Mucosa of descending colon (tissue), 3 donors: ENCODE data around the gene KIF3A. TPM values are rescaled to one million over a fixed set of nuclear protein-coding genes. Genes with fewer than 3 reads are reported as not detected.

Experiments
- ATAC-seq: fragments of 200-7000 bp; cut with Tn5 transposase; one replicate; pipeline ENCODE4 v1.9.1; 2020; ENCODE audit warnings: mild to moderate bottlenecking, moderate library complexity
- DNase-seq, 3 donors: peaks; one replicate each; pipeline ENCODE4 v3.0.0-alpha.2; 2020
- H3K36me3 ChIP-seq: fragments of 200-600 bp; one replicate; pipeline ENCODE4 v1.8.0; 2021; ENCODE audit warnings: low read depth, mild to moderate bottlenecking
- H3K4me1 ChIP-seq: fragments of 200-600 bp; one replicate; pipeline ENCODE4 v1.8.0; 2021; ENCODE audit warnings: low read depth, mild to moderate bottlenecking
- H3K4me3 ChIP-seq: fragments of 200-600 bp; one replicate; pipeline ENCODE4 v1.8.0; 2021; ENCODE audit warnings: mild to moderate bottlenecking
- H3K9me3 ChIP-seq: fragments of 200-600 bp; one replicate; pipeline ENCODE4 v1.8.0; 2021; ENCODE audit warnings: mild to moderate bottlenecking
- CTCF ChIP-seq: fragments of 200-600 bp; IDR thresholded peaks from one replicate; pipeline ENCODE4 v1.8.0; 2022; ENCODE audit warnings: antibody characterized with exemption, mild to moderate bottlenecking
- intact Hi-C, 2 donors: fragments of 100-400 bp; cut with DNase I in 1 of 2; cut with micrococcal nuclease in 1 of 2; formaldehyde crosslinking; loops; one replicate each; pipeline versions ENCODE4 v1.11.0 to v1.11.1; 2022; cut with DNase I, micrococcal nuclease
- total RNA-seq, 3 donors: library from RNA; stranded (reverse); fragmentation: NEBNext Ultra II Directional in 2 of 3; extraction: Animal tissue kit (Norgen Biotek cat#: 25700) in 2 of 3; gene quantifications; one replicate each; pipeline versions ENCODE4 v1.2.1 to v1.2.4, GENCODE V29; 2021 to 2023
- donor health status: DM: no; HTN: no; CAD: no; lungs with moderate emphysema.
- donor health status: DM: no; HTN: no; CAD: no.
- donor health status: DM: no; HTN: yes; CAD: no.

The KIF3A gene
- total RNA-seq, 3 donors from 2014 or later, result 3.2 to 11.0 (median 3.8) TPM

- no peaks in the 10 kb centered on the region for H3K9me3 ChIP-seq
- no peak overlapping the region for H3K4me3 ChIP-seq
- peaks cover 3% of the 10 kb centered on the region for H3K36me3 ChIP-seq
- TF ChIP-seq CTCF, result no peak
- H3K4me1 ChIP-seq, result peaks cover 2% of the 10 kb centered on the region
- intact Hi-C loops, result no loop called here
- no peak for ATAC-seq
- DNase-seq, result no peak
Observed at GRCh38 chr5:132742158-132742557, 4.8 kb upstream of the KIF3A start.

- ATAC-seq (no peak), DNase-seq (no peak)
- intact Hi-C loops, result no loop called here
- H3K36me3 ChIP-seq, result peaks cover 3% of the 10 kb centered on the region
- no peaks in the 10 kb centered on the region for H3K9me3 ChIP-seq
- no peak for TF ChIP-seq CTCF
- no peak overlapping the region for H3K4me3 ChIP-seq
- peaks cover 10% of the 10 kb centered on the region for H3K4me1 ChIP-seq
Observed at GRCh38 chr5:132739232-132739631, 1.9 kb upstream of the KIF3A start.

- TF ChIP-seq CTCF, result no peak
- H3K9me3 ChIP-seq, result no peaks in the 10 kb centered on the region
- H3K4me1 ChIP-seq, result peaks cover 10% of the 10 kb centered on the region
- DNase-seq (no peak), ATAC-seq (no peak)
- intact Hi-C loops, result no loop called here
- peaks cover 3% of the 10 kb centered on the region for H3K36me3 ChIP-seq
- H3K4me3 ChIP-seq, result no peak overlapping the region
Observed at GRCh38 chr5:132737982-132738681, 786 bp upstream of the KIF3A start.

- no peak for ATAC-seq
- intact Hi-C loops, result no loop called here
Observed at GRCh38 chr5:132734687-132735086, 2.7 kb downstream of the KIF3A start.

GRCh38 chr5:132733499-132734148 lies 3.7 kb downstream of the KIF3A start:
- Histone ChIP-seq H3K4me1 (peaks cover 10% of the 10 kb centered on the region), H3K4me3 (no peak overlapping the region), H3K36me3 (peaks cover 3% of the 10 kb centered on the region), H3K9me3 (no peaks in the 10 kb centered on the region)
- DNase-seq (no peak), ATAC-seq (no peak)
- TF ChIP-seq CTCF, result no peak
- intact Hi-C loops, result no loop called here

More at GRCh38 chr5:132734687-132735086, 2.7 kb downstream of the KIF3A start:
- Histone ChIP-seq H3K36me3 (peaks cover 3% of the 10 kb centered on the region), H3K4me1 (peaks cover 10% of the 10 kb centered on the region), H3K9me3 (no peaks in the 10 kb centered on the region), H3K4me3 (no peak overlapping the region)
- no peak for TF ChIP-seq CTCF
- DNase-seq, result no peak
